NCI-H446 (cell line): ENCODE results near the gene METAP1D.
A peak's percentile ranks its signal among the peaks of the same experiment; 100 is the strongest.

Experiments
- DNase-seq, 2 experiments: peaks; one replicate each; lab custom pipeline; 2025; lab: John Stamatoyannopoulos, UW

The METAP1D gene

DNA sequence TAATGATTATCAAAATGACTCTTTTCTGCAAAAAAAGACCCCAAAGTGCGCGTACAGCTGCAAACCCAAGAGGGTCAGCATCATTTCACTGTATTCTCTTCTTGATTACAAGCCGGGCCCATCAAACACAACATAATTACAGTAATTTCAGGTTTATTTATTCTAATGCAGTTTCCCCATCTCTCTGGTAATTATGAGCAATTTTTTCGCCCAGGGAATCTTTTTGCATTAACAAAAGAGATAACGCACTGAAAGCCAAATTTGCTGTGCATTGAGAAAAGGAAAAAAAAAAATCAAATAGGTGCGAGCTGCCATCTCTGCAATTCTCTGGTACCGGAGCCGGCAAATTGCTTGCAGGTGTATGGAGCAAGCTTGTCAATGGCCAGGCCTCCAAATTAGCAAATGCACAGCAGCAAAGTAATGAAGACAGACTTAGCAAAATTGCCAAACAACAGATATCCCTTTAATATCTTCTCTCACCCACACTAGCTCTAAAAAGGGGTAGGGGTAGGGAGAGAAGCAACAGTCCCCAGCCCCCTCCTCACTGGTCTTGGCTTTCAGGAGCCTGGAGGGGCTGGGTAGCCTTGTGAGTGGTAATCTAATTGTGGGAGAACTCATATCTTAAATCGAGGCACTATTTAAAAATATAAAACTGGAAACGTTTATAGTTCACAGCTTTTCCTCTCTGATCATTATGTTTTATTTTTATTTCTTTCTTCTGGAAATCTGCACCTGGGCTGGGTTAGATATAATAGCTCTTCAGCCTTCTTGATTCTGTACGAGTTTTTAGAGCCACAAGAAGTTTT is 92.2 kb downstream of the METAP1D start:
- DNase-seq = no peak

DNA sequence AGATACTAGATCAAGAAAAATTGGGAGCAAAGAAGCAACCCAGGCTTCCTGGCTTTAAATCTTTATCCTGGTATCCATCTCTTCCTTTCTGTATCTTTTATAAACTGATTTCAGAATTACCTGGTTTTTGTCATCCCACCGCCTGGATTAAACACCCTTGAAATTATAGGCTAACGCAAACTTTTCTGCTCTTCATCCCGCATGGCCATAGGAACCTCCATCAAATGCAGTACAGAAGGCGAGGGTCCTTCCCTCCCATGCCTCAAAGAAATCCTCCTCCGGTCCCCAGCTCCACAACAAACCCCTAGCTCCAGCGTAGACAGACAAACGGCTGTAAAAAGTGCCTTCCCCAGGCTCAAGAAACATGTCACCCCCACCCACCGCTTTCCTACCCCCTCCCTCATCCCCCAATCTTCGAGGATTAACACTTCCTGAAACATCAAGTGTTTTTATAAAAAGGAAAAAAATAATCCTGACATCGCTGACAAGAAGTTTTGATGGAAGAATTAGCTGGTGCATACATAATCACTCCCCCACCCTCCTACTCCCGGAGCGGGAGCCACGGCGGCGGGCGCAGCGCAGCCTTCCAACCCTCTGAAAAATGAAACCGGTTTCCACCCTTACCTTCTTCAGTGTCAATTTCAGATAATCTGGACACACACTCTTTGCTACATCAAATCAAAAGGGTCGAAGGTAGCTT is 93.1 kb downstream of the METAP1D start:
- no peak for DNase-seq

GRCh38 chr2:172093416-172094293 is 93.9 kb downstream of the METAP1D start:
- DNase-seq = no peak

GRCh38 chr2:172094294-172095145 is 94.8 kb downstream of the METAP1D start:
- peak in 1 of 2 experiments; percentile 36 for DNase-seq

DNA sequence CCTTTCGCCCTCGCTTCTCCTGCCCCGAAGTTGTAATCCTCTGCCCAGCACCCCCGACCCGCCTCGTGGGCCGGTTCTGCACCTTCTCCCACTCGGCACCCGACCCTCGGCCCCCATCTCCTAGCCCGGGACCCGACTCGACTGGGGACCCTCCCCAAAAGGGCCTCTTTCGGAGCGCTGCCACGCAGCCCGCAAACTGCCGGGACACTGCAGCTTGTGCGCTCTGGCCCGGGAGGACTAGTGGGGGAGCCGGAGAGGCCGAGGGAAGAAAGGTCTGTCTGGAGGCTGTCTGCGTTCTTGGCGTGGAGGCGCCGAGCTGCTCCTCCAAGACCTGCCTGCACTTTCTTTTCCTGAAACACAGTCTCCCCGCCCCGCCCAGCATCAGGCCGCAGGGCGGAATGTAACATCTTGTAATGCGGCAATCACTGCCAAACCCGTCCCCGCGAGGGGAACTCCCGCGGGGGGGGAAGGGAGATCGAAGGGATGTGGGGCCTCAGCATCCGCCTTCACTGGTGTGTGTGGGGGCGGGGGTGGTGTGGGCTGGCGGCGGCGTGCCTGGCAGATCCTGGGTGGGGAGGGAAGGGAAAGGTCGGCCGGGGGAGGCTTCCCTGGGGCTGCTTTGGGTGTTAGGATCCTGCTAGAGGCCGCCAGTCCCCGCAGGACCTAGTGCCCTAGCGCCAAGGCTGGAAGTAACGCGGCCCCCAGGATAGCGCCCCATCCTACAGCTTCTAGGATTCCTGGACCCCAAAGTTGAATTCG is 95.6 kb downstream of the METAP1D start:
- DNase-seq = peak in 1 of 2 experiments; percentile 76

DNA sequence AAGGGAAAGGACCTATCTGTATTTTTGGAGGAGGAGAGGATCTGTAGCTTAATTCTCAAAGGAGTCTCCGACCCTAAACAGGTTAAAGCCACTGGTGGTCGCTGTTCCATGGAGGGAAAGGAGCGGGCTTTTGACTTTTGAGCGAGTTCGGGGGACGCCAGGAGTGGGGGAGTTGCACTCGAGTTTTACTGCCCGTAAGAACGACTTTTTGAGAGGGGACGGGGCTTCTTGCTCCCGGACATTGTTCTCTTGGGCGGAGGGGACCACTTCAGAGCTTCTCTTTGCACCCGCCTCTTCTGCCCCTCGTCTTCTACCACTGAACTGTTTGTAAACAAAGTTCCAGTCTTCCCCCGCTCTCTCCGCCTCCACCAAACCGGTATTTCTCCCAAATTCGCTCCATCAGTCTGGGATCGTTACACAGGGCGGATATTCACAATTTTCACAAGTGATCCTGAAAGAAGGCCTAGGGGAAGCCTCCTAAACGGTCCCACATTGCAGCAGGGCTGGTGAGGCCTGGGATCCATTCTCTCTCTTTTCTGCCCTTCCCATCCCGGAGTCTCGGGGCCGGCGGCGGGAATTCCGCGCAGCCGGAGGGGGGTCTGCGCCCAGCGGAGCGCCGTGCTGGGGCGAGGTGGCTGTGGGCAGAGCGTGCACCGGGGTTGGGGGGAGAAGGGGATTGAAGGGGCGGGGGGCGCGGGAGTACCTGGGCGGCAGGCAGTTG is 96.3 kb downstream of the METAP1D start:
- DNase-seq = no peak

GRCh38 chr2:172096626-172097547 is 97.1 kb downstream of the METAP1D start:
- DNase-seq = peak; percentile 57 to 78

DNA sequence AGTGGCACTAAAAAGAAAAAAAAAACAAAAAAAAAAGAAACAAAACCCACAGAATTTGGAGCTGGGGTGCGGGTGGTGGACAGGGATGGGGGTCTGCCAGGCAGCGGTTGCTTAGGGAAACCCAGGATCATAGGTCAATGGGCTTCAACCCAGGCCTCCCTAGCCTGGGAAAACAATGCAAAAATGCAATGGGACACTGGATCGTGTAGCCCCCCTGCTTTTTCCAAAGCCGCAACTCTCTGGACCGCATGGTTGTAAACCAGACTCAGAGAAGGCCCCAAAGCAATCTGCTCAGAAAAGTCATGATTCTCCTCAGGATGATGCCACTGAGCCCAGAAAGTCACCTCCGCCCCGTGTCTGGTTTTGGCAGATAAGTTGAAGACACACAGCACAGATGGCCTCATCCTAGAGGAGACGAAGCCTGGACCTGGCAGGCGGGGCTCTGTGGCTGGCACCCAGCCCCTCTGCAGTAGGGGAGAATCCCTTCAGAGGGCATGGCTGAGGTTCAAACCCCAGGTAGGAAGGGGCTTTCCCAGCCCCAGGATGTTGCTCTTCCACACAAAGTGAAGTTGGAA is 97.9 kb downstream of the METAP1D start:
- DNase-seq = peak; percentile 75 to 83

GRCh38 chr2:172098287-172098649 is 98.5 kb downstream of the METAP1D start:
- DNase-seq = no peak

- DNase-seq = peak in 1 of 2 experiments; percentile 22
Measured at GRCh38 chr2:172098650-172099471, 99.1 kb downstream of the METAP1D start.

- DNase-seq = no peak
Measured at GRCh38 chr2:172099472-172100079, 99.8 kb downstream of the METAP1D start.

GRCh38 chr2:172100080-172100934 is 100.6 kb downstream of the METAP1D start:
- no peak for DNase-seq

DNA sequence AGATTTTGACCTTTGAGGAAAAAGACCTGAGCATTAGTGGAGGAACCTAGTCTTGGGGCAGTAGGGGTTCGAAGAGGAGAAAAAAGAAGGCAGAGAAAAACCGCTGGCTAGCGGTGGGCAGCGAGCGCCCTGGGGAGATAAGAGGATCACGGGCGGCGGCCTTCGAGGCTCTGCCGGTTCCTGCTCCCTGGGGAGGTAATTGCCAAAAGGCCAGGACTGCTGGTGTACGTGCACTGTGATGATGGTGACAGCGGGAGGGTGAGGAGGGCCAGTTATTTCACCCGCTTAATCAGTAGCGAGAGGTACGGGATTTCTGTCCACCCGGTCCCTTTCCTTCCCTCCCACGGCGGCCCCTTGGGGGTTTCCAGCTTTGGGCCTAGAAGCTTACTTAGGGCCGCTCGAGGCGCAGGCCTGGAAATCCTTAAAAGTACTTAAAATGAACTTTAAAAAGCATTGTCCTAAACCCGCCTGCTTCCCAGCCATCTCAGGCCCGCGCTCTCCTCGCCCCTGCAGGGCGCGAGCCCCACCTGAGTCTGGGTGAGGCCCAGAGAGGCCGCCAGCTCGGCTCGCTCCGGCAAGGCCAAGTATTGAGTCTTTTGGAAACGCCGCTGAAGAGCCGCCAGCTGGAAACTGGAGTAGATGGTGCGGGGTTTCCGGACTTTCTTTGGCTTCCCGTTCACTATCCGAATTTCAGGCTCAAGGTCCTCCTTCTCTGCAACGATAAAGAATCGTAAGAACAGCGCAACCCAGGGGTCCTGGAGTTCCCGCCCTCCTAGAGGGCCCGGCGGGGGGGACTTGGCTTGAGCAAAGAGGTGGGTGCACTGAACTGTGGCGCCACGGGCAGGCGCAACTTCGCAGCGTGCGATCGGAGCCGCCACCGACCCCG is 101.4 kb downstream of the METAP1D start:
- DNase-seq = peak in 1 of 2 experiments; percentile 26

GRCh38 chr2:172101821-172102390 is 102.2 kb downstream of the METAP1D start:
- peak in 1 of 2 experiments; percentile 46 for DNase-seq
